Temporal lobe (tissue), 1 donor: Measurements from ENCODE around the gene ATF5. TPM values are rescaled to one million over a fixed set of nuclear protein-coding genes. Genes with fewer than 3 reads are reported as not detected.

Experiments used
- total RNA-seq: library from RNA; depleted of rRNA; stranded (reverse); fragments of >200 nt; gene quantifications from one replicate; pipeline ENCODE4 v1.2.3, GENCODE V29; 2014

The ATF5 gene
- total RNA-seq, 1 donor from 2014 or later, result 9.6 TPM

Other genes with a start within 250 kb of the ATF5 start
- 0.49 TPM for gene ADM5, start 239.6 kb upstream of the ATF5 start, total RNA-seq
- gene CPT1C, start 238.1 kb upstream of the ATF5 start, total RNA-seq, result 40.6 TPM
- not detected for gene TSKS, start 165.9 kb upstream of the ATF5 start, total RNA-seq
- gene AP2A1, start 162.2 kb upstream of the ATF5 start, total RNA-seq, result 44.5 TPM
- 9.8 TPM for gene FUZ, start 115.9 kb upstream of the ATF5 start, total RNA-seq
- 19.2 TPM for gene MED25, start 110.9 kb upstream of the ATF5 start, total RNA-seq
- 84.8 TPM for gene PTOV1, start 78.0 kb upstream of the ATF5 start, total RNA-seq
- 10.6 TPM for gene PNKP, start 61.6 kb upstream of the ATF5 start, total RNA-seq
- gene AKT1S1, start 51.9 kb upstream of the ATF5 start, total RNA-seq, result 2.5 TPM
- gene TBC1D17, start 51.5 kb upstream of the ATF5 start, total RNA-seq, result 10.6 TPM
- not detected for gene IL4I1, start 32.3 kb upstream of the ATF5 start, total RNA-seq
- gene NUP62, start 299 bp downstream of the ATF5 start, total RNA-seq, result 20.9 TPM
- under 0.01 TPM for gene SIGLEC11, start 32.0 kb downstream of the ATF5 start, total RNA-seq
- 17.2 TPM for gene VRK3, start 96.2 kb downstream of the ATF5 start, total RNA-seq
- 9.1 TPM for gene ZNF473, start 96.8 kb downstream of the ATF5 start, total RNA-seq
- gene IZUMO2, start 234.1 kb downstream of the ATF5 start, total RNA-seq, result not detected